ENCODE measurements around the gene SLC15A3.

GRCh38 chr11:60988658-60989057 is 36.7 kb upstream of the SLC15A3 start:
- TF ChIP-seq CTCF (conservative IDR thresholded peaks at IDR 0.05; ENCODE audit: low read depth in 2 of 2) (no peak), POLR2AphosphoS5 (IDR thresholded peaks at IDR 0.05; ENCODE audit: low read depth) (no peak), EZH2 (IDR thresholded peaks at IDR 0.05; ENCODE audit: low read depth, unreplicated experiment) (no peak), EZH2phosphoT487 (IDR thresholded peaks at IDR 0.05; ENCODE audit: unreplicated experiment) (no peak), ETS1 (IDR thresholded peaks at IDR 0.05) (no peak), JUNB (IDR thresholded peaks at IDR 0.05; ENCODE audit: unreplicated experiment) (no peak), ZNF114 (CRISPR knock-in tag; IDR thresholded peaks at IDR 0.05) (no peak), CREB1 (CRISPR knock-in tag; IDR thresholded peaks at IDR 0.05; ENCODE audit: low read depth) (no peak), ZNF462 (CRISPR knock-in tag; IDR thresholded peaks at IDR 0.05) (no peak), ZNF331 (CRISPR knock-in tag; IDR thresholded peaks at IDR 0.05; ENCODE audit: low read depth) (no peak)
- TF ChIP-seq, protein P1, sequence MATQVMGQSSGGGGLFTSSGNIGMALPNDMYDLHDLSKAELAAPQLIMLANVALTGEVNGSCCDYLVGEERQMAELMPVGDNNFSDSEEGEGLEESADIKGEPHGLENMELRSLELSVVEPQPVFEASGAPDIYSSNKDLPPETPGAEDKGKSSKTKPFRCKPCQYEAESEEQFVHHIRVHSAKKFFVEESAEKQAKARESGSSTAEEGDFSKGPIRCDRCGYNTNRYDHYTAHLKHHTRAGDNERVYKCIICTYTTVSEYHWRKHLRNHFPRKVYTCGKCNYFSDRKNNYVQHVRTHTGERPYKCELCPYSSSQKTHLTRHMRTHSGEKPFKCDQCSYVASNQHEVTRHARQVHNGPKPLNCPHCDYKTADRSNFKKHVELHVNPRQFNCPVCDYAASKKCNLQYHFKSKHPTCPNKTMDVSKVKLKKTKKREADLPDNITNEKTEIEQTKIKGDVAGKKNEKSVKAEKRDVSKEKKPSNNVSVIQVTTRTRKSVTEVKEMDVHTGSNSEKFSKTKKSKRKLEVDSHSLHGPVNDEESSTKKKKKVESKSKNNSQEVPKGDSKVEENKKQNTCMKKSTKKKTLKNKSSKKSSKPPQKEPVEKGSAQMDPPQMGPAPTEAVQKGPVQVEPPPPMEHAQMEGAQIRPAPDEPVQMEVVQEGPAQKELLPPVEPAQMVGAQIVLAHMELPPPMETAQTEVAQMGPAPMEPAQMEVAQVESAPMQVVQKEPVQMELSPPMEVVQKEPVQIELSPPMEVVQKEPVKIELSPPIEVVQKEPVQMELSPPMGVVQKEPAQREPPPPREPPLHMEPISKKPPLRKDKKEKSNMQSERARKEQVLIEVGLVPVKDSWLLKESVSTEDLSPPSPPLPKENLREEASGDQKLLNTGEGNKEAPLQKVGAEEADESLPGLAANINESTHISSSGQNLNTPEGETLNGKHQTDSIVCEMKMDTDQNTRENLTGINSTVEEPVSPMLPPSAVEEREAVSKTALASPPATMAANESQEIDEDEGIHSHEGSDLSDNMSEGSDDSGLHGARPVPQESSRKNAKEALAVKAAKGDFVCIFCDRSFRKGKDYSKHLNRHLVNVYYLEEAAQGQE (IDR thresholded peaks at IDR 0.05; ENCODE audit: unreplicated experiment), result no peak
